HG03045 (cell line): ENCODE measurements around the gene LRRC3.

Experiments used
- ATAC-seq: cut with Tn5 transposase; IDR thresholded peaks from one replicate; pipeline ENCODE4 v1.9.1; 2021; ENCODE audit warnings: mild to moderate bottlenecking, moderate library complexity; ENCODE audit not compliant: unreplicated experiment

LRRC3 gene

DNA sequence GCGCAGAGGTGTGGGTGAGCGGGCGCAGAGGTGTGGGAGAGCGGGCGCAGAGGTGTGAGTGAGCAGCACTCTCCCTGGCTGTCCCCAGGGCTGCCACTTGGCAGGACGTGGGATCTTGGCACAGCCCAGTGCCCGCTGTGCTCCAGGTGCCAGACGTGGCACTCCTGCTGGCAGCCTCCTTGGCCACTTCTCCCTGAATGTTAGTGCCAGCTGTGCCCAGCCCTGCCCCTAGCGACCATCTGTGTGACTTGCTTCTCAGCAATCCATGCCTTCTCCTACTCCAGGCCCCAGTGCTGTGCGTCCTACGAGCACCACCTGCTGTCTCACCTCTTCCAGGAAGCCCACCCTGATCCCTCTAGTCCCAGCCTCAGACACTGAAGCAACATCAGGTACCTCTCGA lies 54.2 kb downstream of the LRRC3 start:
- ATAC-seq: no peak

- no peak for ATAC-seq
These were observed 54.8 kb downstream of the LRRC3 start for GRCh38 chr21:44510109-44510507.

DNA sequence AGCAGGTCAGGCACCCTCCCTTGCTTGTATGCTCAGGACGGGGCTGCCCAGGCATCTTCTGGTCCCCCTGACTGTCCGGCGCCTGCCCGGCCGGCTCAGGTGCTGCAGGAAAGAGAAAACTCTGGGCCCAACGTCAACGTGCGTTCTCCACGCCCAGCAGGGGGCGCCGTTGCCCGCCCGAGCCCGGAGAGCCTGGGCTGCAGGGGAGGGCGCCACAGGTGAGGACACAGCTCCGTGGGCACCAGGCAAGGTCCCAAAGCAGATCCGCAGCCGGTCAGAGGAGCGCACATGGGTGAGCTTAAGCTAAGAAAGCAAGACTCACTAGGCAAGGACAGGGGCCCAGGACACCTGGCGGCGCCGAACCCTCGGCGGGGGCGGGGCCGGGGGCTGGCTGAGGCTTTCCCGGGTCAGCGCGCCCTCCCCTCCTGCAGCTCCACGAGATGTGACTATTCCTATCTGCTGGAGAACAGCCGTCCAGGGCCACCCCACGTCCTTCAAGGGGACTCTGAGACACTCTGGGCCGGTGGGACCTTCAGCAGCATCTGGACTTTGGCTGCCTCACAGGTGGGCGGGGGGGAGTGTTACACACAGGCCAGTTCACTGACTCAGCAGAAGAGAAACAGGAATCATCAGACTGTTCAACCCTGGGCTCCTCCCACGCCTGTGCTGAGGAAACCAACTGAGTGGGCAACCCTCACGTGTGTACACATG lies 55.4 kb downstream of the LRRC3 start:
- ATAC-seq: no peak

- ATAC-seq: no peak
These were observed 56.1 kb downstream of the LRRC3 start for GRCh38 chr21:44511219-44511937.
